Liver (tissue), 9 donors: ENCODE measurements around the gene GLRX. TPM values are rescaled to one million over a fixed set of nuclear protein-coding genes. Genes with fewer than 3 reads are reported as not detected.
A peak's percentile ranks its signal among the peaks of the same experiment; 100 is the strongest.

ENCODE experiments used
- DNase-seq: peaks from one replicate; pipeline ENCODE4 v3.0.0-alpha.2; 2017; ENCODE audit warnings: low spot score
- H3K27ac ChIP-seq, 2 donors: one replicate each; pipeline ENCODE4 v1.7.0; 2013; ENCODE audit warnings: inconsistent platforms in 2 of 2, low read length in 2 of 2, control low read depth in 1 of 2, low read depth in 1 of 2, mild to moderate bottlenecking in 1 of 2
- H3K27me3 ChIP-seq, 4 donors: one replicate each; pipeline versions ENCODE4 v1.6.1 to v1.7.0; 2013; ENCODE audit warnings: low read length in 3 of 4, inconsistent platforms in 1 of 4, mild to moderate bottlenecking in 1 of 4, moderate library complexity in 1 of 4; ENCODE audit not compliant: control insufficient read depth in 4 of 4, insufficient read depth in 4 of 4
- H3K36me3 ChIP-seq, 4 donors: one replicate each; pipeline versions ENCODE4 v1.6.1 to v1.7.0; 2013; ENCODE audit warnings: low read length in 3 of 4, mild to moderate bottlenecking in 3 of 4, low read depth in 1 of 4, moderate library complexity in 1 of 4; ENCODE audit not compliant: control insufficient read depth in 4 of 4, insufficient read depth in 3 of 4
- H3K4me1 ChIP-seq, 4 donors: one replicate each; pipeline versions ENCODE4 v1.6.1 to v1.7.0; 2013; ENCODE audit warnings: low read length in 3 of 4, mild to moderate bottlenecking in 3 of 4, moderate library complexity in 1 of 4; ENCODE audit not compliant: control insufficient read depth in 4 of 4, insufficient read depth in 4 of 4
- H3K4me3 ChIP-seq, 3 donors: one replicate each; pipeline versions ENCODE4 v1.6.1 to v1.7.0; 2013; ENCODE audit warnings: low read length in 3 of 3, control low read depth in 1 of 3, low read depth in 1 of 3, mild to moderate bottlenecking in 1 of 3
- H3K9ac ChIP-seq, 2 donors: one replicate each; pipeline ENCODE4 v1.7.0; 2013; ENCODE audit warnings: low read length in 2 of 2, mild to moderate bottlenecking in 2 of 2, moderate library complexity in 2 of 2, control low read depth in 1 of 2, low read depth in 1 of 2
- H3K9me3 ChIP-seq, 4 donors: one replicate each; pipeline versions ENCODE4 v1.6.1 to v1.7.0; 2013; ENCODE audit warnings: low read length in 3 of 4; ENCODE audit not compliant: control insufficient read depth in 4 of 4
- EGR1 ChIP-seq, 2 donors: IDR thresholded peaks; 2 replicates each; pipeline ENCODE4 v1.6.1; 2016 to 2018; ENCODE audit warnings: antibody characterized with exemption in 2 of 2, low read depth in 2 of 2
- FOXA1 ChIP-seq: IDR thresholded peaks from 2 replicates; pipeline ENCODE4 v1.6.1; 2016; ENCODE audit warnings: antibody characterized with exemption
- FOXA2 ChIP-seq: IDR thresholded peaks from 2 replicates; pipeline ENCODE4 v1.6.1; 2016; ENCODE audit warnings: antibody characterized with exemption
- GABPA ChIP-seq, 2 donors: IDR thresholded peaks in 1 of 2; conservative IDR thresholded peaks in 1 of 2; 2 replicates each; pipeline ENCODE4 v1.6.1; 2016; ENCODE audit warnings: antibody characterized with exemption in 2 of 2, mild to moderate bottlenecking in 1 of 2, moderate library complexity in 1 of 2
- HNF4A ChIP-seq, 2 donors: conservative IDR thresholded peaks; 2 replicates each; pipeline ENCODE4 v1.6.1; 2016; ENCODE audit warnings: antibody characterized with exemption in 2 of 2, mild to moderate bottlenecking in 2 of 2
- HNF4G ChIP-seq: IDR thresholded peaks from 2 replicates; pipeline ENCODE4 v1.6.1; 2016; ENCODE audit warnings: antibody characterized with exemption
- JUND ChIP-seq, 2 donors: IDR thresholded peaks; 2 replicates each; pipeline ENCODE4 v1.6.1; 2016; ENCODE audit warnings: antibody characterized with exemption in 2 of 2
- NR2F2 ChIP-seq: IDR thresholded peaks from 2 replicates; pipeline ENCODE4 v1.6.1; 2016; ENCODE audit warnings: antibody characterized with exemption
- RAD21 ChIP-seq, 2 donors: IDR thresholded peaks; 2 replicates each; pipeline ENCODE4 v1.6.1; 2016; ENCODE audit warnings: antibody characterized with exemption in 2 of 2, mild to moderate bottlenecking in 2 of 2
- RXRA ChIP-seq, 2 donors: IDR thresholded peaks; 2 replicates each; pipeline ENCODE4 v1.6.1; 2017 to 2018; ENCODE audit warnings: antibody characterized with exemption in 2 of 2, mild to moderate bottlenecking in 1 of 2
- SP1 ChIP-seq: IDR thresholded peaks from 2 replicates; pipeline ENCODE4 v1.6.1; 2018; ENCODE audit warnings: antibody characterized with exemption, mild to moderate bottlenecking
- TAF1 ChIP-seq: conservative IDR thresholded peaks from 2 replicates; pipeline ENCODE4 v1.6.1; 2016; ENCODE audit warnings: antibody characterized with exemption, mild to moderate bottlenecking
- YY1 ChIP-seq: IDR thresholded peaks from 2 replicates; pipeline ENCODE4 v1.6.1; 2016; ENCODE audit warnings: antibody characterized with exemption, mild to moderate bottlenecking
- WGBS: extraction: QIAGEN DNeasy Blood & Tissue Kit; methylation state at CpG from one replicate; pipeline ENCODE4 v1.1.7; 2013; 5-methylcytosine and 5-hydroxymethylcytosine counted together
- polyA plus RNA-seq, 2 donors: library from polyadenylated mRNA; stranded (reverse) in 1 of 2; unstranded in 1 of 2; fragments of 200-250 nt in 1 of 2; fragments of >200 nt in 1 of 2; fragmentation: Nextera tagmentation in 1 of 2; extraction: Ambion mirVana in 1 of 2; gene quantifications; one replicate each; pipeline versions ENCODE4 v1.2.1 to v1.2.3, GENCODE V29; 2013 to 2015
- total RNA-seq, 2 donors: library from RNA; depleted of rRNA; stranded (reverse); fragments of >200 nt; gene quantifications; one replicate each; pipeline ENCODE4 v1.2.3, GENCODE V29; 2014
- TF ChIP-seq, protein P1 (sequence below): IDR thresholded peaks from 2 replicates; pipeline ENCODE4 v1.6.1; 2016; ENCODE audit warnings: antibody characterized with exemption
- TF ChIP-seq, protein P2 (sequence below): IDR thresholded peaks from 2 replicates; pipeline ENCODE4 v1.6.1; 2016; ENCODE audit warnings: antibody characterized with exemption
- TF ChIP-seq, protein P3 (sequence below): fragments of 150-350 bp; IDR thresholded peaks from 2 replicates; pipeline ENCODE4 v1.5.1; 2017; ENCODE audit warnings: improper control_type of control experiment, low read depth, low read length; ENCODE audit not compliant: missing input control
- TF ChIP-seq, protein P4 (sequence below): IDR thresholded peaks from 2 replicates; pipeline ENCODE4 v1.6.1; 2016; ENCODE audit warnings: antibody characterized with exemption
- donor health status: healthy.
- donor health status: healthy.
- donor health status: healthy.
- donor health status: healthy.
- donor health status: healthy.

The GLRX gene
- total and polyA plus RNA-seq, 4 donors, result 48.2 to 187 (median 107) TPM

DNA sequence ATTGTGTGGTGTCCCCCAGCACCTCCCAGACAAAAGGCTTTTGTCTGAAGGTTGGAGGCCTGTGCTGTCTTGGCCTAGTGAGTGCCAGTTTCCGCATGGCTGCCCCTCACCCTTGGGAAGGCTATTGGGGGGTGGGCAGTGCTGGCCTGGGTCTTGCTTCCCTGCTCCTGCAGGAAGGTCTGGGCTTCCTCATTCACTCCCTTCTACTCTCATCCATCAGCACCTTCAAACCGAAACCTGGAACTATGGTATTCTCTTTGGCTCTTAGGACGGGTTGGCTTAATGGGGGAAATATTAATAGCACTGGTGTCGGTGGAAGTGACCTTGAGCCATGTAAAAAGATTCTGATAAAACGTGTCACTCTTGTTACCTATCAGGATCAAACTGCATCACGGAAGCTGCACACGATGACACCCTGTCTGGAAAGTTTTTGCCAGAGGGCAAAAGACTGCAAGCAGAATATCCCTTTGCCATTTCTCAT, 34.0 kb upstream of the GLRX start:
- no peaks in the 10 kb centered on the region for H3K36me3 ChIP-seq
- no peak for DNase-seq
- peak overlapping the region; percentile 91 to 97 for H3K27ac ChIP-seq
- peak overlapping the region in 1 of 3 donors; percentile 28 for H3K4me3 ChIP-seq
- H3K9me3 ChIP-seq, result no peaks in the 10 kb centered on the region
- peaks cover 0 to 45% (median 15%) of the 10 kb centered on the region in 4 donors for H3K4me1 ChIP-seq
- 65% methylated on average over 7 of the region's 7 CpGs for WGBS
- TF ChIP-seq EGR1 (IDR thresholded peaks at IDR 0.05; ENCODE audit: low read depth in 2 of 2) (no peak), FOXA2 (no peak), GABPA (IDR thresholded peaks at IDR 0.05 in 1 of 2, conservative IDR thresholded peaks at IDR 0.05 in 1 of 2) (no peak)
- H3K27me3 ChIP-seq, result no peaks in the 10 kb centered on the region
- peak overlapping the region in 1 of 2 donors; percentile 56 for H3K9ac ChIP-seq

DNA sequence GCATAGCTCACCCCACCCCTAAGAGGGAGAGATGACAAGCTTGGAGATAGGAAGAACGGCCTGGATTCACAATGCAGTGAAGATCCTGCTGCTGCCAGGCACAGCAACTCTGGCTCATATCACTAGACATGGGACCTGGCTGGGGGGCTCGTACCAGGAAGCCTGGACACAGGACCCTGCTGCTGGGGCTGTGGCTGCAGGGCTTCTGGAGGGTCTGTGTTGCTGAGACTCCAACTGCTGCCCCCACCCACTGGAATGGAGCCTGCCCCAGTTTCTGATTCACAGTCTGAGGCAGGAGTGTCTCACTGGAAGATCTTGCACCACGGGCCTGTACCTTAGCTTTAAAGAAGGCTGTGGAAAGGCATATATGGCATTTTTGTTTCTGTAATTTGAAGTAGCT, 31.0 kb upstream of the GLRX start:
- Histone ChIP-seq H3K9me3 (no peaks in the 10 kb centered on the region), H3K36me3 (no peaks in the 10 kb centered on the region), H3K4me1 (peaks cover 9 to 45% (median 25%) of the 10 kb centered on the region in 4 donors), H3K9ac (peak overlapping the region; percentile 39 to 98), H3K27me3 (no peaks in the 10 kb centered on the region), H3K27ac (peak overlapping the region; percentile 65 to 80), H3K4me3 (peak overlapping the region; percentile 19 to 74 (median 72))
- WGBS, result 79% methylated on average over 3 of the region's 3 CpGs
- TF ChIP-seq SP1, result no peak
- no peak for TF ChIP-seq GABPA (IDR thresholded peaks at IDR 0.05 in 1 of 2, conservative IDR thresholded peaks at IDR 0.05 in 1 of 2)
- TF ChIP-seq JUND (IDR thresholded peaks at IDR 0.05), result no peak
- TF ChIP-seq, protein P1, sequence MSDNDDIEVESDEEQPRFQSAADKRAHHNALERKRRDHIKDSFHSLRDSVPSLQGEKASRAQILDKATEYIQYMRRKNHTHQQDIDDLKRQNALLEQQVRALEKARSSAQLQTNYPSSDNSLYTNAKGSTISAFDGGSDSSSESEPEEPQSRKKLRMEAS, result no peak
- TF ChIP-seq EGR1 (IDR thresholded peaks at IDR 0.05; ENCODE audit: low read depth in 2 of 2), result no peak
- TF ChIP-seq RAD21 (IDR thresholded peaks at IDR 0.05), result no peak
- TF ChIP-seq, protein P2, sequence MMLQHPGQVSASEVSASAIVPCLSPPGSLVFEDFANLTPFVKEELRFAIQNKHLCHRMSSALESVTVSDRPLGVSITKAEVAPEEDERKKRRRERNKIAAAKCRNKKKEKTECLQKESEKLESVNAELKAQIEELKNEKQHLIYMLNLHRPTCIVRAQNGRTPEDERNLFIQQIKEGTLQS, result no peak
- TF ChIP-seq HNF4G, result no peak
- no peak for TF ChIP-seq NR2F2
- no peak for TF ChIP-seq FOXA1
- TF ChIP-seq TAF1, result no peak
- no peak for TF ChIP-seq HNF4A (conservative IDR thresholded peaks at IDR 0.05)
- TF ChIP-seq YY1, result no peak
- TF ChIP-seq, protein P3, sequence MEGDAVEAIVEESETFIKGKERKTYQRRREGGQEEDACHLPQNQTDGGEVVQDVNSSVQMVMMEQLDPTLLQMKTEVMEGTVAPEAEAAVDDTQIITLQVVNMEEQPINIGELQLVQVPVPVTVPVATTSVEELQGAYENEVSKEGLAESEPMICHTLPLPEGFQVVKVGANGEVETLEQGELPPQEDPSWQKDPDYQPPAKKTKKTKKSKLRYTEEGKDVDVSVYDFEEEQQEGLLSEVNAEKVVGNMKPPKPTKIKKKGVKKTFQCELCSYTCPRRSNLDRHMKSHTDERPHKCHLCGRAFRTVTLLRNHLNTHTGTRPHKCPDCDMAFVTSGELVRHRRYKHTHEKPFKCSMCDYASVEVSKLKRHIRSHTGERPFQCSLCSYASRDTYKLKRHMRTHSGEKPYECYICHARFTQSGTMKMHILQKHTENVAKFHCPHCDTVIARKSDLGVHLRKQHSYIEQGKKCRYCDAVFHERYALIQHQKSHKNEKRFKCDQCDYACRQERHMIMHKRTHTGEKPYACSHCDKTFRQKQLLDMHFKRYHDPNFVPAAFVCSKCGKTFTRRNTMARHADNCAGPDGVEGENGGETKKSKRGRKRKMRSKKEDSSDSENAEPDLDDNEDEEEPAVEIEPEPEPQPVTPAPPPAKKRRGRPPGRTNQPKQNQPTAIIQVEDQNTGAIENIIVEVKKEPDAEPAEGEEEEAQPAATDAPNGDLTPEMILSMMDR, result no peak
- no peak for TF ChIP-seq FOXA2
- no peak for TF ChIP-seq RXRA (IDR thresholded peaks at IDR 0.05)
- DNase-seq, result no peak

DNA sequence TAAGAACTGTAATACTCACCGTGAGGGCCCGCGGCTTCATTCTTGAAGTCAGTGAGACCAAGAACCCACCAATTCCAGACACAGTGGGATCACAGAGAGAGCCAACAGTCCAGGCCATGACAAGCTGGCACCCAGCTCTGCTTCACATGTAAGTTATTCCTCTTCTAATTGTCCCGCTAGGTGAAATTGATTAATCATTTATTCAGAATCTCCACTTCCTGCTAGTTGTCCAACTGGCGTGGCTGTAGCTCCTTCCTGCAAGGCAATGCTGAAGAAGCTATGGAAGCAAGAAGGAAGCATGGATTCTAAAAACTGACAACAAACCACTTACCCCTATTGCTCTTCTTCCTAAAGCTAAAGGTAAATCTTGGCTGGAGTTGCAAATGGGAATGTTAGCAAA, 30.0 kb upstream of the GLRX start:
- peaks cover 3 to 37% (median 20%) of the 10 kb centered on the region in 4 donors for H3K4me1 ChIP-seq
- DNase-seq, result no peak
- H3K27ac ChIP-seq, result peak overlapping the region; percentile 65 to 80
- peak overlapping the region; percentile 19 to 74 (median 72) for H3K4me3 ChIP-seq
- H3K9ac ChIP-seq, result peak overlapping the region; percentile 28 to 98
- no peaks in the 10 kb centered on the region for H3K27me3 ChIP-seq
- WGBS, result 74% methylated on average over 5 of the region's 5 CpGs
- no peaks in the 10 kb centered on the region for H3K9me3 ChIP-seq
- no peaks in the 10 kb centered on the region for H3K36me3 ChIP-seq
- TF ChIP-seq NR2F2, result no peak
- no peak for TF ChIP-seq JUND (IDR thresholded peaks at IDR 0.05)
- TF ChIP-seq YY1, result no peak
- TF ChIP-seq, protein P1, result no peak
- no peak for TF ChIP-seq EGR1 (IDR thresholded peaks at IDR 0.05; ENCODE audit: low read depth in 2 of 2)
- TF ChIP-seq GABPA (IDR thresholded peaks at IDR 0.05 in 1 of 2, conservative IDR thresholded peaks at IDR 0.05 in 1 of 2), result no peak
- no peak for TF ChIP-seq HNF4G
- TF ChIP-seq, protein P4, sequence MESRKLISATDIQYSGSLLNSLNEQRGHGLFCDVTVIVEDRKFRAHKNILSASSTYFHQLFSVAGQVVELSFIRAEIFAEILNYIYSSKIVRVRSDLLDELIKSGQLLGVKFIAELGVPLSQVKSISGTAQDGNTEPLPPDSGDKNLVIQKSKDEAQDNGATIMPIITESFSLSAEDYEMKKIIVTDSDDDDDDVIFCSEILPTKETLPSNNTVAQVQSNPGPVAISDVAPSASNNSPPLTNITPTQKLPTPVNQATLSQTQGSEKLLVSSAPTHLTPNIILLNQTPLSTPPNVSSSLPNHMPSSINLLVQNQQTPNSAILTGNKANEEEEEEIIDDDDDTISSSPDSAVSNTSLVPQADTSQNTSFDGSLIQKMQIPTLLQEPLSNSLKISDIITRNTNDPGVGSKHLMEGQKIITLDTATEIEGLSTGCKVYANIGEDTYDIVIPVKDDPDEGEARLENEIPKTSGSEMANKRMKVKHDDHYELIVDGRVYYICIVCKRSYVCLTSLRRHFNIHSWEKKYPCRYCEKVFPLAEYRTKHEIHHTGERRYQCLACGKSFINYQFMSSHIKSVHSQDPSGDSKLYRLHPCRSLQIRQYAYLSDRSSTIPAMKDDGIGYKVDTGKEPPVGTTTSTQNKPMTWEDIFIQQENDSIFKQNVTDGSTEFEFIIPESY, result no peak
- TF ChIP-seq FOXA2, result no peak
- no peak for TF ChIP-seq HNF4A (conservative IDR thresholded peaks at IDR 0.05)
- TF ChIP-seq RAD21 (IDR thresholded peaks at IDR 0.05), result no peak
- no peak for TF ChIP-seq SP1
- TF ChIP-seq, protein P3, result no peak
- TF ChIP-seq TAF1, result no peak
- no peak for TF ChIP-seq RXRA (IDR thresholded peaks at IDR 0.05)
- TF ChIP-seq, protein P2, result no peak
